Stimulated activated CD4-positive, alpha-beta T cell treated with anti-CD3 and anti-CD28 coated beads, Interleukin-4, amount 100 ng/mL, for 4 hours (primary cell): ENCODE measurements around the gene GGTLC1.
"Not testable (repeated sequence)": the region's sequence is repeated elsewhere in the genome, so short reads cannot be mapped to it uniquely, and the experiment has no call there.

ENCODE experiments used
- DNase-seq, 2 experiments: peaks; one replicate each; pipeline ENCODE4 v3.0.0-alpha.2; 2020

GGTLC1 gene

GRCh38 chr20:23988561-23988960, at the start of gene GGTLC1:
GGTLC1 (minus strand) TSS chr20:23988779; CDS start chr20:23986611, 2,168 bp downstream.
- no peak for DNase-seq

- DNase-seq = no peak
Measured at GRCh38 chr20:24034820-24035219, 46.2 kb upstream of the GGTLC1 start.

GRCh38 chr20:24033565-24033964, 45.0 kb upstream of the GGTLC1 start:
- DNase-seq = no peak

- DNase-seq = no peak
Measured at GRCh38 chr20:24033151-24033550, 44.6 kb upstream of the GGTLC1 start.

DNA sequence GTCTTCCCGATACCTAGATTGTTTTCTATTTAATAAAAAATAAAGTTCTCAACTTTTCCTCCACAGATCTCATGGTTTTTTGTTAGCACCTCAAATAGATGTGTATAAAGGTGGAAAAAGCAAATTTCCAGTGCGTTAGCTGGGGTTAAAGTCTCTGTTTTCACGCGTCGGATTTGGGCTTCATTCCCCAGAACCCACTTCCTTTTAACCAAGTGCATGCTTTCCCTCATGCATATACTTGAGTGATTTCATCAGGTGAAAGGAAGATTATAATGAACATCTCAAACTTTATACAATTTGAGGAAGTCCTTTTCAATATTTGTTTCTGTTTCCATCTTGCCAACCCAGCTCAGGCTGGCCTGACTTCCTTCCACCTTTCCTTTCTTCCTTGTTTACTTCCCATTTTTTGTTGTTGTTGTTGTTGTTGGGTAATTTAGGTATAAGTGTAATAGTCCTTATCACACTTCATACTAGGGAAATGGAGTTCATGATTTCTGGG, 43.9 kb upstream of the GGTLC1 start:
- DNase-seq = no peak

GRCh38 chr20:24027229-24027628, 38.6 kb upstream of the GGTLC1 start:
- DNase-seq = peak; percentile 31 to 77

DNA sequence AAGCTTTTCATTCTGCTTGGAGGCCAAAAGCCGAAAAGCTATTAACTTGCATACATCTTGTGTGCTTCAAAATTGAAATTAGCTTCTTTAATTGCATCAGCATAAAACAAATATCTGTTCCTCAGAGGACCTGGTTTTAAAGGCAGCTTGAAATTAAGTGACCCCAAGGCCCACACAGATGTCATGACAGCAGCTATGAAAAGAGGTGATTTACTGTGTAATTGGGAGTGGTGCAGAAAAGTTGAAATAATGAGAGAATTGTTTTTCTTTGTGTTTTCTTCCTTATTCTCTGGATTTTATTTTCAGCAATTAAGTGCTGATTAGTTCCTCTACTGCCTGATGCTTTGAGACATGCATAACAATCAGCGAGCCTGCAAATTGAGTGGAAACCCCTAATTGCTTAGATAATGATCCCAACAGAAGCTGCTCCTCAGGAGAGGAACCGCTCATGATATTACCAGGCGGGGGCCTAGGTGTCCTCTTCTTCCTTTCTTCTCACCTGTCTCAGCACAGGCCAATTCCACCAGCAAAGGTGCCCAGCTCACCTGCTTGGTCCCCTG, 34.1 kb upstream of the GGTLC1 start:
- DNase-seq = no peak

- DNase-seq = no peak
Measured at GRCh38 chr20:24018796-24019195, 30.2 kb upstream of the GGTLC1 start.

GRCh38 chr20:24017458-24017755, 28.8 kb upstream of the GGTLC1 start:
- no peak for DNase-seq

GRCh38 chr20:24016607-24017457, 28.3 kb upstream of the GGTLC1 start:
- no peak for DNase-seq

GRCh38 chr20:24013953-24014352, 25.4 kb upstream of the GGTLC1 start:
- no peak for DNase-seq

- no peak for DNase-seq
Measured at GRCh38 chr20:24011282-24011681, 22.7 kb upstream of the GGTLC1 start.

- no peak for DNase-seq
Measured at GRCh38 chr20:24007758-24008157, 19.2 kb upstream of the GGTLC1 start.

GRCh38 chr20:24007073-24007595, 18.6 kb upstream of the GGTLC1 start:
- DNase-seq = no peak

GRCh38 chr20:24006626-24007025, 18.0 kb upstream of the GGTLC1 start:
- DNase-seq = no peak

- no peak for DNase-seq
Measured at GRCh38 chr20:24004471-24004870, 15.9 kb upstream of the GGTLC1 start.

- no peak for DNase-seq
Measured at GRCh38 chr20:24002896-24003295, 14.3 kb upstream of the GGTLC1 start.

DNA sequence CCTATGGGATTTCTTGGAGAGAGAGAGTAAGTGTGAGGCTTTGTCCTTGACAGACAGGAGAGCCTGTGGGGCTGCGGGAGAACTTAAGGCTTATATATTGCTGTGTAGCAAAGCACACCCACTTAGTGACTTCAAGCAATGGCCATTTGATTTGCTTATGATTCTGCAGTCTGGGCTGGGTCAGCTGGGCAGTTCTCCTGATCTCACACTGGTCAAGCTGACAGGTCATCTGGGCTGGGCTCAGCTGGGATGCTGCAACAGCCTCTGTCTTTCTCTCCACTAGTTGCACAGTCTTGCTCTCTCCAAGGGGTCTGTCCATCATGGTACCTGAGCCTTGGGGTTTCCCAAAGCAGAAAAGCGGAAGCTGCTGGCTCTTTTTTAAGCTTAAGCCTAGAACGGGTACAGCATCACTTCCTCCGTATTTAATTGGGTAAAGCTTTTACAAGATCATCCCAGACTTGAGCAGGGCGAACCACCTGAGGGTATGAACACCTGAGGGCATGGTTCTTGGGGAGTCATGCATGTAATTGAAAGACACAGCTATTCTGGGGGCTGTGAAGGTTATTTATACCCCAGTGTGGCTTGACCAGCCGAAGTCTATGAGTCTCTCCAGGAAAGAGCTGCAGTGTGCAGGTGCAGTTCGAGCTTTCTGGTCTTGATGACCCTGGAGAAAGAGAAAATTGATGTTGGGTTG, 13.3 kb upstream of the GGTLC1 start:
- DNase-seq = no peak

DNA sequence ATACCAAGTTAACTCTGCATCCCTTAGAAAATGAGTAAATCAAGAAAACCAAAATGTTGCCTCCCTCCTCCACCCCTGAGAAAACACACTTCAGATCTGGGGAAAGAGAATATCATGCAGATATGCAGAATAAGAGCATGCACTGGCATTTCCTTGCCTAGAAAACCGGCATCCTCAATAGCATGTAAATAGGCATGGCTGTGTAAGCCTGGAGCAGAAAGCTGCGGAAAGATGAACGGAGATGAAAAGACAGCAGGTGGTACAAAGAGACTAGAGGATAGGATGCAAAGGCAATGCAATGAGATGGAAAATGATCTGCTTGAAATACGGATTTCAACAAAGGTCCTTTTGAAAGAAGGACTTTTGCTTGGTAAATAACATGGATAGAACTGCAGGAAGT, 10.3 kb upstream of the GGTLC1 start:
- DNase-seq = no peak

DNA sequence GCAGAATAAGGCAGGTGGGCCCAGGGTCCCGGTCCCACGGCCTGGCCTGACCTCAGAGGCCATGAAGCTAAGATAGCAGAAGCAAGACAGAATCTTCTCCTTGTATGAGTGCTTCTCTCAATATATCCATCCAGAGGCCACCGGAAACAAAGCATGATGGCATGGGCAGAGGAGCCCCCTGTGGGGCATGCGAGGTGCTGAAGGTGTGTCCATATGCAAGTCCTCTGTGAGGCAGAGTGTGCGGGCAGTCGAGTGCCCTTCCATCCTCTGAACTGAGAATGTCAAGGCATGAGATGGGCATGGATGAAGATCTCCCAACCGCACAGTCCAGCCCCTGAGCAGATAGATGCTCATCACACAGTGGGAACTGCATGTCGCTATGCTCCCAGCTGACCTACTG, 9.8 kb upstream of the GGTLC1 start:
- DNase-seq = no peak

- DNase-seq = peak; percentile 27 to 65
Measured at GRCh38 chr20:23995905-23996666, 7.5 kb upstream of the GGTLC1 start.

DNA sequence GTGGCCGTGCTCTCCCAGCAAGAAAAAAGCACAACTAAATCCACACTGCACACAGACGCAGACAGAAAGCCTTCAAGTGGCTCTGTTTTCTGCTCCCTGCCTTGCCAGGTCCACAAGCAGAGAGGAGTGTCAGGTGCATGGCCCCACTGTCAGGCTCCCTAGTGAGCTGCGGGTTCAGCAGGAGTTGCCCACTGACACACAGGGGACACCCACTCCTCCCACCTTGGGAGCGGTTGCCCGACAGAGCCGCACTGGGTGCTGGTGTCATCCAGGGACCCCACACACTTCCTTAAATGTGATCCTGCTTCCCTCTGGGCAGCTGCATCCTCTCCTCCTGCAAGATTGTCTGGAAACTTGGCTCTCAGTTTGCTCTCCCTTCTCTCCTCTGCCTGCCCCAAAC, 6.7 kb upstream of the GGTLC1 start:
- not testable (repeated sequence) for DNase-seq
